Measurements from ENCODE around the gene SP1. TPM values are rescaled to one million over a fixed set of nuclear protein-coding genes. Genes with fewer than 3 reads are reported as not detected.

SP1 gene
- total and polyA plus RNA-seq, 9 of the 15 experiments (the other 6 are each of a cell fraction or from before 2014, with no cell fraction given): 8.0 to 65.5 (median 41.6) TPM

GRCh38 chr12:53424626-53425514, 44.9 kb downstream of the SP1 start (continued):
- peak in 1 of 2 experiments; percentile 73; a peak in 2 of 4 replicates for TF ChIP-seq MAZ (CRISPR knock-in tag; conservative IDR thresholded peaks at IDR 0.05 in 1 of 2, IDR thresholded peaks at IDR 0.05 in 1 of 2)
- peak; percentile 69 for TF ChIP-seq EGR1 (conservative IDR thresholded peaks at IDR 0.05)
- no peak for TF ChIP-seq KAT8 (IDR thresholded peaks at IDR 0.05; ENCODE audit: low read depth)
- TF ChIP-seq SMARCE1 (IDR thresholded peaks at IDR 0.05): 0 out of 2 replicates have a peak, but pooled peaks have one; percentile 37
- no peak for TF ChIP-seq ZNF253 (CRISPR knock-in tag; conservative IDR thresholded peaks at IDR 0.05)
- TF ChIP-seq ELK1 (CRISPR knock-in tag; IDR thresholded peaks at IDR 0.05): no peak
- no peak for TF ChIP-seq RREB1 (CRISPR knock-in tag; IDR thresholded peaks at IDR 0.05)
- TF ChIP-seq TRIM24 (IDR thresholded peaks at IDR 0.05): 0 out of 4 replicates have a peak, but pooled peaks of 1 of the 2 experiments have one; percentile 14
- 0 out of 2 replicates have a peak, but pooled peaks have one; percentile 26 for TF ChIP-seq CHD2 (IDR thresholded peaks at IDR 0.05; ENCODE audit: low read depth, low read length)
- TF ChIP-seq TFAM (CRISPR knock-in tag; conservative IDR thresholded peaks at IDR 0.05): no peak
- TF ChIP-seq UBTF (IDR thresholded peaks at IDR 0.05; ENCODE audit: borderline replicate concordance in 1 of 2, low read depth in 2 of 2, low read length in 2 of 2): 0 out of 4 replicates have a peak, but pooled peaks of 1 of the 2 experiments have one; percentile 0
- TF ChIP-seq NR2C2 (CRISPR knock-in tag; IDR thresholded peaks at IDR 0.05): no peak
- peak; percentile 71 for TF ChIP-seq NR2C2 (tag; IDR thresholded peaks at IDR 0.05)
- 0 out of 4 replicates have a peak, but pooled peaks of 1 of the 2 experiments have one; percentile 41 for TF ChIP-seq MNT (conservative IDR thresholded peaks at IDR 0.05)
